Heart left ventricle (tissue), 16 donors: ENCODE results near the gene PALM3. TPM values are rescaled to one million over a fixed set of nuclear protein-coding genes. Genes with fewer than 3 reads are reported as not detected.
A peak's percentile ranks its signal among the peaks of the same experiment; 100 is the strongest.

Source experiments
- ATAC-seq, 4 donors: fragments of 200-7000 bp; cut with Tn5 transposase; one replicate each; pipeline ENCODE4 v1.9.1; 2020 to 2022; ENCODE audit warnings: moderate library complexity in 4 of 4, mild to moderate bottlenecking in 3 of 4, moderate number of reproducible peaks in 1 of 4
- DNase-seq, 5 donors: peaks; one replicate each; pipeline ENCODE4 v3.0.0-alpha.2; 2020
- H3K27ac ChIP-seq, 12 donors: fragments of 200-600 bp; sonication (generic) in 4 of 12; one replicate each; pipeline versions ENCODE4 v1.5.0 to v1.8.0; 2016 to 2022; ENCODE audit warnings: mild to moderate bottlenecking in 2 of 12
- H3K27me3 ChIP-seq, 9 donors: fragments of 200-600 bp; sonication (generic) in 2 of 9; one replicate each; pipeline versions ENCODE4 v1.5.1 to v1.8.0; 2016 to 2022; ENCODE audit warnings: mild to moderate bottlenecking in 3 of 9
- H3K36me3 ChIP-seq, 9 donors: fragments of 200-600 bp; sonication (generic) in 2 of 9; one replicate each; pipeline versions ENCODE4 v1.5.0 to v1.8.0; 2018 to 2022; ENCODE audit warnings: mild to moderate bottlenecking in 2 of 9
- H3K4me1 ChIP-seq, 12 donors: fragments of 200-600 bp; sonication (generic) in 4 of 12; one replicate each; pipeline versions ENCODE4 v1.5.0 to v1.8.0; 2016 to 2022; ENCODE audit warnings: mild to moderate bottlenecking in 3 of 12
- H3K4me3 ChIP-seq, 12 donors: fragments of 200-600 bp; sonication (generic) in 4 of 12; one replicate each; pipeline versions ENCODE4 v1.5.0 to v1.8.0; 2017 to 2022; ENCODE audit warnings: mild to moderate bottlenecking in 9 of 12, moderate library complexity in 4 of 12
- H3K9me3 ChIP-seq, 12 donors: fragments of 200-600 bp; sonication (generic) in 4 of 12; one replicate each; pipeline versions ENCODE4 v1.5.0 to v1.8.0; 2016 to 2022; ENCODE audit warnings: mild to moderate bottlenecking in 1 of 12
- POLR2A ChIP-seq, 2 donors: fragments of 450-650 bp; IDR thresholded peaks; one replicate each; pipeline ENCODE4 v1.6.1; 2017; ENCODE audit warnings: antibody characterized with exemption in 2 of 2, mild to moderate bottlenecking in 2 of 2, moderate library complexity in 2 of 2
- WGBS, 4 donors: extraction: QIAGEN DNeasy Blood & Tissue Kit in 2 of 4; methylation state at CpG; one replicate each; pipeline versions ENCODE4 v1.1.5 to v1.1.7; 2013 to 2018; 5-methylcytosine and 5-hydroxymethylcytosine counted together
- intact Hi-C, 10 donors: fragments of 100-400 bp; cut with DNase I; formaldehyde crosslinking; loops; one replicate each; pipeline versions ENCODE4 v1.11.1 to v1.14.2; 2022
- polyA plus RNA-seq, 2 donors: library from polyadenylated mRNA; stranded (reverse); fragments of 200-250 nt; gene quantifications; one replicate each; pipeline ENCODE4 v1.2.3, GENCODE V29; 2013
- total RNA-seq, 9 donors: library from RNA; depleted of rRNA in 2 of 9; stranded (reverse); fragments of >200 nt in 2 of 9; fragmentation: NEBNext Ultra II Directional in 3 of 9; extraction: Animal tissue kit (Norgen Biotek cat#: 25700) in 3 of 9; gene quantifications; one replicate each; pipeline versions ENCODE4 v1.1.0 to v1.2.4, GENCODE V29; 2016 to 2023
- TF ChIP-seq, protein P1 (sequence below), 12 donors: fragments of 200-600 bp; sonication (generic) in 4 of 12; IDR thresholded peaks; one replicate each; pipeline versions ENCODE4 v1.5.0 to v1.8.0; 2018 to 2022; ENCODE audit warnings: antibody characterized with exemption in 12 of 12, mild to moderate bottlenecking in 5 of 12
- donor health status: ischemic (EF 13 %, LVEDD 7.1; RV severe dilation, severe dysfunction).
- donor health status: healthy with polysubstance abuse.
- donor health status: DM: no; HTN: yes; CAD: no.
- donor health status: DM: no; HTN: no; CAD: no.
- donor health status: ischemic (EF 25% LVEDD 6.9; RV normal size, moderate dysfunction).
- donor health status: ischemic (EF 25% LVEDD 5.7; RV mildly dilated, moderate dysfunction).
- donor health status: healthy.
- donor health status: DM: yes; HTN: yes; CAD: no.
- donor health status: ischemic (EF 35%, LVEDD 5.7; RV mildly dilated, moderate dysfunction).
- donor health status: nonischemic (EF 11% LVEDD 7.7; RV severe dilation, severe dysfunction).
- donor health status: DM: yes; HTN: yes; CAD: no.
- donor health status: PGD.
- donor health status: ischemic (EF 29% LVEDD 5.4; RV normal size, mild dysfunction).
- donor health status: nonischemic (EF 23%, LVEDD 6.1; RV moderate dilation, normal function).

The PALM3 gene
- total and polyA plus RNA-seq, 11 donors: 0.06 to 0.60 (median 0.30) TPM; not detected in 6

DNA sequence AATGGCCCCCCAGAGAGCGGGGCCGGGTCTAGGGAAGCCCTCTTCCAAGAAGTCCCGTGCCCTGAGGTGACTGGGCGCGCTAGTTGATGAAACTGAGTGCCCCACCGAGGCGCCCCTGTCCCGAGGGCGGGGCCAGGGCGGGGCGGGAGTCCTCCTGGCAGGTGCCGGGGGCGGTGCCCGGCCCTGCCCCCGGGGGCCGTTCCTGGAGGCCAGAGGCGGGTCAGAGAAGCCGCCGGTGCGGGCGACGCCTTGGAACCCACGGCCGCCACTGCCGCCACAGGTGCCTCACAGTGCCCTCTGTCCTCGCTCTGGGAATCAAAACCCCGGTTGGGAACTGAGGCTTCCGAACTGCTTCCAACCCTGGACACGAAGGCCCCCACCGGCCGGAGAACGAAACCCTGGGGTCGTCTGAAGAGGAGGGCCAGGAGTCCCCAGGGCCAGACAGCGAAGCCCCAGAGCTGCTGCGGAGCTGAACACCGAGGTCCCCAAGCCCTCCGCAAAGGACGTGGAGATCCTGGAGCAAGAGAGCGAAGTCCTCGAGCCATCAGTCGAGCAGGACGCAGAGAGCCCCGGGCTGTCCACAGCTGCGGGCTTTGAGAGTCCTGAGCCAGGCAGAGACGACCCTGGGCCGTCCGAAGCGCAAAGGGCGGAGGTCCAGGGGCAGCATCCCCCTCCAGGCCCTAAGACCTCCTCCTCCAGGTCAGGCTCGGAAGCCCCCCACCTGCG lies 10.8 kb upstream of the PALM3 start, which contains the start of gene MISP3:
Gene MISP3 (plus strand): TSS at position 252 of the 726 bp plus-strand sequence. CDS start 524 bp downstream, outside the sequence.
- Histone ChIP-seq H3K27ac (peak within 1 kb of the TSS; percentile 69 to 98 (median 91)), H3K27me3 (no peaks in the 10 kb centered on the region), H3K9me3 (no peaks in the 10 kb centered on the region), H3K4me1 (peaks cover 0 to 45% (median 25%) of the 10 kb centered on the region in 12 donors), H3K36me3 (no peaks in the 10 kb centered on the region), H3K4me3 (peak within 1 kb of the TSS; percentile 56 to 89 (median 74))
- TF ChIP-seq, protein P1, sequence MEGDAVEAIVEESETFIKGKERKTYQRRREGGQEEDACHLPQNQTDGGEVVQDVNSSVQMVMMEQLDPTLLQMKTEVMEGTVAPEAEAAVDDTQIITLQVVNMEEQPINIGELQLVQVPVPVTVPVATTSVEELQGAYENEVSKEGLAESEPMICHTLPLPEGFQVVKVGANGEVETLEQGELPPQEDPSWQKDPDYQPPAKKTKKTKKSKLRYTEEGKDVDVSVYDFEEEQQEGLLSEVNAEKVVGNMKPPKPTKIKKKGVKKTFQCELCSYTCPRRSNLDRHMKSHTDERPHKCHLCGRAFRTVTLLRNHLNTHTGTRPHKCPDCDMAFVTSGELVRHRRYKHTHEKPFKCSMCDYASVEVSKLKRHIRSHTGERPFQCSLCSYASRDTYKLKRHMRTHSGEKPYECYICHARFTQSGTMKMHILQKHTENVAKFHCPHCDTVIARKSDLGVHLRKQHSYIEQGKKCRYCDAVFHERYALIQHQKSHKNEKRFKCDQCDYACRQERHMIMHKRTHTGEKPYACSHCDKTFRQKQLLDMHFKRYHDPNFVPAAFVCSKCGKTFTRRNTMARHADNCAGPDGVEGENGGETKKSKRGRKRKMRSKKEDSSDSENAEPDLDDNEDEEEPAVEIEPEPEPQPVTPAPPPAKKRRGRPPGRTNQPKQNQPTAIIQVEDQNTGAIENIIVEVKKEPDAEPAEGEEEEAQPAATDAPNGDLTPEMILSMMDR (IDR thresholded peaks at IDR 0.05): no peak
- TF ChIP-seq POLR2A (IDR thresholded peaks at IDR 0.05): peak in 1 of 2 donors; percentile 57
- ATAC-seq (peak in 3 of 4 donors; percentile 19 to 43 (median 33)), DNase-seq (peak; percentile 50 to 74 (median 58))
- WGBS, 4 donors: 0 to 2% (median 1%) methylated on average over 14 to 51 of the region's 51 CpGs
- intact Hi-C loops: loop anchor here in 7 of 10 donors (1.0 to 10.0 kb wide), 9 partner anchors 45 to 478 kb away; partner anchors contain the start of genes ASF1B (in 2 of the 7), PRKACA (in 2 of the 7), DCAF15 (in 1 of the 7) and RFX1 (in 1 of the 7)

- peaks cover 0 to 37% (median 21%) of the 10 kb centered on the region in 12 donors for H3K4me1 ChIP-seq
- H3K27ac ChIP-seq: peak overlapping the region in 2 of 12 donors; percentile 92 to 94
- H3K36me3 ChIP-seq: no peaks in the 10 kb centered on the region
- ATAC-seq (no peak), DNase-seq (peak in 2 of 5 donors; percentile 57 to 60)
- TF ChIP-seq POLR2A (IDR thresholded peaks at IDR 0.05): no peak
- TF ChIP-seq, protein P1 (IDR thresholded peaks at IDR 0.05): no peak
- intact Hi-C loops: loop anchor here in 3 of 10 donors (5.0 to 10.0 kb wide), 5 partner anchors 47 to 476 kb away; partner anchors contain the start of genes PRKACA (in 2 of the 3), ASF1B (in 1 of the 3) and DCAF15 (in 1 of the 3)
- no peaks in the 10 kb centered on the region for H3K9me3 ChIP-seq
- H3K4me3 ChIP-seq: no peak overlapping the region
- 91 to 95% (median 93%) methylated on average over 27 to 43 of the region's 43 CpGs for WGBS, 4 donors
- H3K27me3 ChIP-seq: no peaks in the 10 kb centered on the region
Observed at GRCh38 chr19:14070268-14071050, 8.6 kb upstream of the PALM3 start.

- no peak for DNase-seq
- no peaks in the 10 kb centered on the region for H3K36me3 ChIP-seq
- H3K9me3 ChIP-seq: no peaks in the 10 kb centered on the region
- peaks cover 0 to 4% (median 0%) of the 10 kb centered on the region in 9 donors for H3K27me3 ChIP-seq
- no peak overlapping the region for H3K27ac ChIP-seq
- WGBS, 4 donors: 58 to 67% (median 64%) methylated on average over 2 of the region's 2 CpGs
- H3K4me1 ChIP-seq: peaks cover 0 to 2% (median 0%) of the 10 kb centered on the region in 12 donors
- ATAC-seq: no peak
- intact Hi-C loops: loop anchor here in 1 of 10 donors (10.0 kb wide), 1 partner anchor 471 kb away; no protein-coding TSS in a partner anchor
- TF ChIP-seq, protein P1 (IDR thresholded peaks at IDR 0.05): no peak
- TF ChIP-seq POLR2A (IDR thresholded peaks at IDR 0.05): no peak
- no peak overlapping the region for H3K4me3 ChIP-seq
Observed at GRCh38 chr19:14066134-14066533, 4.3 kb upstream of the PALM3 start.
